Measurements from ENCODE around the gene FAM240A. TPM values are rescaled to one million over a fixed set of nuclear protein-coding genes. Genes with fewer than 3 reads are reported as not detected.

The FAM240A gene
- total RNA-seq, 4 donors from 2014 or later: 0.64 TPM; not detected in 3

DNA sequence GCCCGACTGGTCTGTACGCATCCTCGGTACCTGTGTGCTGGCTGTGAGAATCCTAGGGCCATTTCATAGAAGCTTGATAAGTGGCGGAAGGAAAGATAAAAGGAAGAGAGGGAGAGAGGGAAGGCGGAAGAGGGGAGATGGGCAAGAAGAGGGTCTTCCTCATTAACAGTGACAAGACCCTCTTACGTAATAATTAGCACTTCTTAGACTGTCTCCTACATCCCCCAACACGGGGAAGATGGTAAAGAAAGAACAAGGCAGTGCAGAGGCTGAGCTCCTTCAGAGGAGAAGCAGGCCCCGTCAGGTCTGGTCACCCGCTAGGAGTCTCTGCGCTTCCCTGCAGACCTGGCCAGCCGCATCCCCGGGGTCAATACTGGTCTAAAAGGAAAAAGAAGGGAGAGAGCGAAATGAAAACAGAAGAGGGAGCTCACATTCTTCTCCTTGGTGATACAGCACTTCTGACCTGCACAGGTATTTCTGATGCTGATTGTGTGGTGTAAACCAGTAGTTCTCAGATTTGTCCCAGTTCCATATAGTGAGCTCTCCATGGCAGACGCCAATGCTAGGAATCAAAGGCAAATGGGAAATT, 19.0 kb upstream of the FAM240A start:
- TF ChIP-seq POLR2AphosphoS5 (IDR thresholded peaks at IDR 0.05) (no peak), POLR2A (IDR thresholded peaks at IDR 0.05) (no peak), EP300 (IDR thresholded peaks at IDR 0.05) (no peak)
- TF ChIP-seq, protein P1, sequence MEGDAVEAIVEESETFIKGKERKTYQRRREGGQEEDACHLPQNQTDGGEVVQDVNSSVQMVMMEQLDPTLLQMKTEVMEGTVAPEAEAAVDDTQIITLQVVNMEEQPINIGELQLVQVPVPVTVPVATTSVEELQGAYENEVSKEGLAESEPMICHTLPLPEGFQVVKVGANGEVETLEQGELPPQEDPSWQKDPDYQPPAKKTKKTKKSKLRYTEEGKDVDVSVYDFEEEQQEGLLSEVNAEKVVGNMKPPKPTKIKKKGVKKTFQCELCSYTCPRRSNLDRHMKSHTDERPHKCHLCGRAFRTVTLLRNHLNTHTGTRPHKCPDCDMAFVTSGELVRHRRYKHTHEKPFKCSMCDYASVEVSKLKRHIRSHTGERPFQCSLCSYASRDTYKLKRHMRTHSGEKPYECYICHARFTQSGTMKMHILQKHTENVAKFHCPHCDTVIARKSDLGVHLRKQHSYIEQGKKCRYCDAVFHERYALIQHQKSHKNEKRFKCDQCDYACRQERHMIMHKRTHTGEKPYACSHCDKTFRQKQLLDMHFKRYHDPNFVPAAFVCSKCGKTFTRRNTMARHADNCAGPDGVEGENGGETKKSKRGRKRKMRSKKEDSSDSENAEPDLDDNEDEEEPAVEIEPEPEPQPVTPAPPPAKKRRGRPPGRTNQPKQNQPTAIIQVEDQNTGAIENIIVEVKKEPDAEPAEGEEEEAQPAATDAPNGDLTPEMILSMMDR (IDR thresholded peaks at IDR 0.05): no peak
- H3K27me3 ChIP-seq: no peaks in the 10 kb centered on the region
- no peaks in the 10 kb centered on the region for H3K9me3 ChIP-seq
- H3K4me3 ChIP-seq: no peak overlapping the region
- WGBS: 85% methylated on average over 14 of the region's 14 CpGs
- peaks cover 4% of the 10 kb centered on the region for H3K4me1 ChIP-seq
- DNase-seq (ENCODE audit: low spot score in 2 of 2): no peak
- H3K36me3 ChIP-seq: no peaks in the 10 kb centered on the region
- H3K27ac ChIP-seq: no peak overlapping the region

DNA sequence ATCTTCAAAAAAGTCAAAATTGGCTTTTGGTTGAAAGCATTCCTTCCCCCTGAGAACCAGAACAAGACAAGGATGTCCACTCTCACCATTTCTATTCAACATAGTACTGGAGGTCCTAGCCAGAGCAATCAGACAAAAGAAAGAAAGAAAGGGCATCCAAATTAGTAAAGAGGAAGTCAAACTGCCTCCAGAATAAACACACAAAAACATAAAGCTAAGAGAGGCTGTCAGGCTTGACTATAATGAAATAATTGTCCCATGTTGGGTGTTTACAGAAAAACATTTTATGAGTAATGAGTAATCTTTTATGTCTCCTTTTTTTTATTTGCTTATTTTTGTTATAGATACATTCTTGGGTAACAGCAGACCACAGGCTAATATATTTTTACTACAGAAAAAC, 18.3 kb upstream of the FAM240A start:
- no peaks in the 10 kb centered on the region for H3K36me3 ChIP-seq
- no peak for DNase-seq (ENCODE audit: low spot score in 2 of 2)
- no peak overlapping the region for H3K4me3 ChIP-seq
- H3K9me3 ChIP-seq: no peaks in the 10 kb centered on the region
- TF ChIP-seq, protein P1 (IDR thresholded peaks at IDR 0.05): no peak
- TF ChIP-seq EP300 (IDR thresholded peaks at IDR 0.05): no peak
- no peak for TF ChIP-seq POLR2A (IDR thresholded peaks at IDR 0.05)
- no peak for TF ChIP-seq POLR2AphosphoS5 (IDR thresholded peaks at IDR 0.05)
- H3K4me1 ChIP-seq: peaks cover 4% of the 10 kb centered on the region
- H3K27ac ChIP-seq: no peak overlapping the region
- no peaks in the 10 kb centered on the region for H3K27me3 ChIP-seq

DNA sequence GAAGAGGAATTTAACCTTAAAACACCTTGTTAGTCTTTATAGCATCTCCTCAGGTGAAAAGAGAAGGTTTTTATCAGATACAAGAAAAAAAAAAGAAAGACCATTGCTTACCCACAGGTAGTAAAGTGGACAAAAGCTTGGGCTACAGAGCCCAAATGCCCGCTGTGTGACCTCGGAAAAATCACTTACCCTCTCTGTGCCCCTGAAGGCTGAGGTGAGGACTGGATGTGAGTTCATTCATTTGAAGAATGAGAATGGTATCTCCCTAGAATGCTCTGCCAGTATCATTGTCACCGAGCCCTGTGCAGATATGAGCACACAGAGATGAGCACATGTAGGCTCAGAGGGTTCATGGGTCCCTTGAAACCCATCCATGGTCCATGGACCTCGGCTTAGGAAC, 17.6 kb upstream of the FAM240A start:
- no peaks in the 10 kb centered on the region for H3K9me3 ChIP-seq
- no peaks in the 10 kb centered on the region for H3K36me3 ChIP-seq
- no peak for DNase-seq (ENCODE audit: low spot score in 2 of 2)
- TF ChIP-seq, protein P1 (IDR thresholded peaks at IDR 0.05): no peak
- TF ChIP-seq POLR2A (IDR thresholded peaks at IDR 0.05) (no peak), EP300 (IDR thresholded peaks at IDR 0.05) (no peak), POLR2AphosphoS5 (IDR thresholded peaks at IDR 0.05) (no peak)
- H3K27me3 ChIP-seq: no peaks in the 10 kb centered on the region
- H3K4me1 ChIP-seq: peaks cover 4% of the 10 kb centered on the region
- H3K4me3 ChIP-seq: no peak overlapping the region
- H3K27ac ChIP-seq: no peak overlapping the region
- 95% methylated on average over 4 of the region's 4 CpGs for whole genome bisulfite sequencing

DNA sequence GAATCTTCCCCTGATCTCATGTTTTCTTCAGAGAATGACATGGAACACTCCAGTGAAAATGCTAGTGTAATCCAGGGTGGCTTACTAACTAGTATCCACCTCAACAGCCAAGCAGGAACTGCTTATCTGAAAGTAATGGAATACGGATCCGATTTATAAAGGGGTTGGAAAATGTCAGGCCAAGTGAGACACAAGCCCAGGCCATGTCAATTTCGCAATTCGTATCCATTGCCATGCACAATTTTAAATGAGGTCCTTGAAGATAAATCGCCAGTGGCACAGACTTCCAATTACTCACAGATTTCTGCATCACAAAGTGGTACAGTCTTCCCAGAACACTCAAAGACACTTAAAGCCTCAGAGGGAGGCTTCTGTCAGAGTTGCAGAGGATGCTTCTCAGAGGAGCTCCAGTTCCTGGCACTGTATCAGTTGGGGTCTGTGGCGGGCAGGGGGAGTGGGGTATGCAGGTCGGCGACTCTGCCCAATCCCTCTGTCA, 16.5 kb upstream of the FAM240A start:
- no peaks in the 10 kb centered on the region for H3K36me3 ChIP-seq
- no peak overlapping the region for H3K4me3 ChIP-seq
- no peak overlapping the region for H3K27ac ChIP-seq
- DNase-seq (ENCODE audit: low spot score in 2 of 2): no peak
- no peaks in the 10 kb centered on the region for H3K27me3 ChIP-seq
- H3K4me1 ChIP-seq: peaks cover 4% of the 10 kb centered on the region
- WGBS: 65% methylated on average over 8 of the region's 8 CpGs
- H3K9me3 ChIP-seq: no peaks in the 10 kb centered on the region
- TF ChIP-seq POLR2A (IDR thresholded peaks at IDR 0.05): no peak
- TF ChIP-seq POLR2AphosphoS5 (IDR thresholded peaks at IDR 0.05): no peak

DNA sequence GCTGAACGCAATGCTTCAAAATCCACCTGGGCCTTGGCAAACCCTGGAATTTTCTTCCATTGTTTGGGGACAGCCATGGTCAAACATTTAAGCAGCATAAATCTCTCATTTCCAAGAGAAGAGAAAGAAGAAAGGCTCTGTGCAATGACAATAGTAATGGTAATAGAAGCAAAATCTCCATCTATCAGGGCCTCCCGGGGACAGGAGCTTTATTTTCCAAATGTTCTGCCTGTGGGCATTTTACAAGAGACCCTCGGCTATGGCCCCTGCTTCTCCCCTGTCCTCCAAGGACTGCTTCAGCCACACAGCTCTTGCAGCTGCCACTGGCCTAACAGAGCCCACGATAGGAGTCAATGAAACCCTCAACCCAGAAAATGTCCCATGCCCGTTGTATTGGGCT, 12.7 kb upstream of the FAM240A start:
- peaks cover 4% of the 10 kb centered on the region for H3K4me1 ChIP-seq
- no peak overlapping the region for H3K4me3 ChIP-seq
- WGBS: 80% methylated on average over 5 of the region's 5 CpGs
- DNase-seq (ENCODE audit: low spot score in 2 of 2): no peak
- H3K9me3 ChIP-seq: no peaks in the 10 kb centered on the region
- no peaks in the 10 kb centered on the region for H3K27me3 ChIP-seq
- TF ChIP-seq POLR2AphosphoS5 (IDR thresholded peaks at IDR 0.05): no peak
- TF ChIP-seq POLR2A (IDR thresholded peaks at IDR 0.05): no peak
- H3K36me3 ChIP-seq: no peaks in the 10 kb centered on the region
- no peak overlapping the region for H3K27ac ChIP-seq

DNA sequence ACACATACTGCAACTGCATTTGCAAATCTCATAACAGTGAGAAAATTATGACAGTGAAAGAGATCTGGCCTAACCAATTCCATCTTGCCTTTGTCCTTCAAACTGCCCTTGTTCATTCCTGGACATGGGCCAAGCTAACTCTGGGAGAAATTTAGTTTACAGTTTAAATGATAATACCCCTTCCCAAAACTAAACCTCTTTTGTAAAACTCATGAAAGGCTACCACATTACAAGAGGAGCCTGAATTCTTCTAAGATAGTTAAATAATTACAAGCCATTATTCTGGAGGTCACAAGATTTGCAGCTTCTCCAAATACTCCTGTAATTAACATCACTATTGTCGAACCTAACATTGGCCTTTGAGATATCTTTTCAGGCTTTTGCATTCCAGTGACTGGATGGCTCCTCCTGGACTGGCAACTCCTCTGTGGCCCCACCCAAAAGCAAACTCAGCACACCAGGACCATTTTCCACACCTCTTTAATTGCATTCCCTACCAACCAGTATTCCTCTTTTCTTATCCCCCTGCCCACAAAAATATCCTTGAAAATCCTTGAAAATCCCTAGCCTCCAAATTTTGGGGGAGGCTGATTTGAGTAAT, 8.8 kb upstream of the FAM240A start:
- Histone ChIP-seq H3K4me1 (peaks cover 6% of the 10 kb centered on the region), H3K4me3 (no peak overlapping the region), H3K36me3 (no peaks in the 10 kb centered on the region), H3K27ac (no peak overlapping the region), H3K9me3 (no peaks in the 10 kb centered on the region), H3K27me3 (no peaks in the 10 kb centered on the region)
- no peak for DNase-seq (ENCODE audit: low spot score in 2 of 2)
- 35% methylated on average over 1 of the region's 1 CpG for WGBS
- TF ChIP-seq POLR2AphosphoS5 (IDR thresholded peaks at IDR 0.05): no peak
- TF ChIP-seq, protein P1 (IDR thresholded peaks at IDR 0.05): no peak
- no peak for TF ChIP-seq POLR2A (IDR thresholded peaks at IDR 0.05)
- TF ChIP-seq EP300 (IDR thresholded peaks at IDR 0.05): no peak
